GM23338 (cell line): ENCODE results near the gene PRSS48.

ENCODE experiments used
- CREB1 ChIP-seq: fragments of 250-450 bp; sonication (Bioruptor Pico); IDR thresholded peaks from 2 replicates; pipeline ENCODE4 v1.5.0; 2020; ENCODE audit warnings: low read depth, mild to moderate bottlenecking, moderate library complexity
- EZH2 ChIP-seq: fragments of 200-600 bp; sonication (generic); IDR thresholded peaks from one replicate; pipeline ENCODE4 v1.8.0; 2017; ENCODE audit warnings: antibody characterized with exemption, mild to moderate bottlenecking, low read depth; ENCODE audit not compliant: unreplicated experiment
- EZH2phosphoT487 ChIP-seq: fragments of 200-600 bp; sonication (generic); IDR thresholded peaks from one replicate; pipeline ENCODE4 v1.8.1; 2018; ENCODE audit warnings: antibody characterized with exemption; ENCODE audit not compliant: unreplicated experiment
- JUNB ChIP-seq: IDR thresholded peaks from one replicate; pipeline ENCODE4 v1.6.1; 2016; ENCODE audit warnings: antibody characterized with exemption; ENCODE audit not compliant: unreplicated experiment
- POLR2AphosphoS5 ChIP-seq: IDR thresholded peaks from 2 replicates; pipeline ENCODE4 v1.6.1; 2016; ENCODE audit warnings: antibody characterized with exemption, low read depth
- STAT1 ChIP-seq: IDR thresholded peaks from one replicate; pipeline ENCODE4 v1.6.1; 2016; ENCODE audit warnings: antibody characterized with exemption; ENCODE audit not compliant: unreplicated experiment
- ZNF331 ChIP-seq: fragments of 250-450 bp; sonication (Bioruptor Pico); IDR thresholded peaks from 2 replicates; pipeline ENCODE4 v1.5.0; 2020; ENCODE audit warnings: low read depth, mild to moderate bottlenecking, moderate library complexity
- TF ChIP-seq, protein P1 (sequence below), 2 experiments: fragments of 200-600 bp in 1 of 2; sonication (generic) in 1 of 2; conservative IDR thresholded peaks; 2 replicates each; pipeline versions ENCODE4 v1.5.1 to v1.6.1; 2016 to 2017; ENCODE audit warnings: antibody characterized with exemption in 2 of 2, low read depth in 2 of 2, mild to moderate bottlenecking in 2 of 2, moderate library complexity in 1 of 2
- TF ChIP-seq, protein P2 (sequence below): IDR thresholded peaks from 2 replicates; pipeline ENCODE4 v1.6.1; 2016; ENCODE audit warnings: antibody characterized with exemption
- TF ChIP-seq, protein P3 (sequence below): fragments of 250-450 bp; sonication (Bioruptor Pico); IDR thresholded peaks from 2 replicates; pipeline ENCODE4 v1.5.0; 2020; ENCODE audit warnings: mild to moderate bottlenecking, moderate library complexity

DNA sequence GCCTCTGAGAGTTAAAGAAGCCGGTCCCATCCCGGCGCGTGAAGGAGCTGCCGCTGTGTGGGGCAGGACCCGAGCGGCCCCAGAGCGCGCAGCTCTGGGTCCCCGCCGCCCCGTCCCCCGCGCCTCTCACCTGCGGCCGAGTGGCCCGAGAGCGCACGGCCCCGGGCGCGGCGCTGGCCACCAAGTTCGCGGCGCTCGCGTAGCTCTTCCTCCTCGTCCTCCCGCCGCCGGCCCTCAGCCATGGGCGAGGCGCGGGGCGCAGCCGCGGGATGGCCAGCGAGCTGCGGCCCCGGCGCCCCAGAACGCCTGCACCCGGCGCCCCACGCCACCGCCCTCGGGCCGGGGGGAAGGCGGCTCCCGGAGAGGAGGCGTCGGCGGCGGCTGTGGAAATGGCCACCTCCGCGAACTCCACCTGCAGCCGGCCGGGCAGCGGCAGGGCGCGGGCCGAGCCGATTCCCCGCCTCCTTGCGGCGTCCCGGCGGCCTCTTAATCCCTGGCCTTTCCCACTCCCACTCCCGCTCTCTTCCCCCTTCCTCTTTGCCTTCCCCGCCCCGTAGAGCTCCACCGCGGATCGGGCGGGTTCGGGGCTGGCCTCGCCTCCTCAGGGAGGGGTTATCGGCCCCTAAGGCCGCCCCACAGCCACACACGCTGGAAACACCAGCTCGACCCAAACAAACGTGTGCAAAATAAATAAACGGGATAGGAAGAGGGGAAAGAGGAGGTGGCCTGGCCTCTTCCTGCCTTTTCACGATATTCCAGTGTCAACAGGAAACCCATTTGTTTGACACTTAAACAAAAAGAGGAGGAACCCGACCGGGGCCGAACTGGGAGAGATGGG, 48.4 kb downstream of the PRSS48 start, which contains the start of gene SH3D19:
- TF ChIP-seq, protein P1, sequence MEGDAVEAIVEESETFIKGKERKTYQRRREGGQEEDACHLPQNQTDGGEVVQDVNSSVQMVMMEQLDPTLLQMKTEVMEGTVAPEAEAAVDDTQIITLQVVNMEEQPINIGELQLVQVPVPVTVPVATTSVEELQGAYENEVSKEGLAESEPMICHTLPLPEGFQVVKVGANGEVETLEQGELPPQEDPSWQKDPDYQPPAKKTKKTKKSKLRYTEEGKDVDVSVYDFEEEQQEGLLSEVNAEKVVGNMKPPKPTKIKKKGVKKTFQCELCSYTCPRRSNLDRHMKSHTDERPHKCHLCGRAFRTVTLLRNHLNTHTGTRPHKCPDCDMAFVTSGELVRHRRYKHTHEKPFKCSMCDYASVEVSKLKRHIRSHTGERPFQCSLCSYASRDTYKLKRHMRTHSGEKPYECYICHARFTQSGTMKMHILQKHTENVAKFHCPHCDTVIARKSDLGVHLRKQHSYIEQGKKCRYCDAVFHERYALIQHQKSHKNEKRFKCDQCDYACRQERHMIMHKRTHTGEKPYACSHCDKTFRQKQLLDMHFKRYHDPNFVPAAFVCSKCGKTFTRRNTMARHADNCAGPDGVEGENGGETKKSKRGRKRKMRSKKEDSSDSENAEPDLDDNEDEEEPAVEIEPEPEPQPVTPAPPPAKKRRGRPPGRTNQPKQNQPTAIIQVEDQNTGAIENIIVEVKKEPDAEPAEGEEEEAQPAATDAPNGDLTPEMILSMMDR (conservative IDR thresholded peaks at IDR 0.05; ENCODE audit: low read depth in 2 of 2) = no peak
- no peak for TF ChIP-seq EZH2
- TF ChIP-seq EZH2phosphoT487 = no peak
- TF ChIP-seq, protein P2, sequence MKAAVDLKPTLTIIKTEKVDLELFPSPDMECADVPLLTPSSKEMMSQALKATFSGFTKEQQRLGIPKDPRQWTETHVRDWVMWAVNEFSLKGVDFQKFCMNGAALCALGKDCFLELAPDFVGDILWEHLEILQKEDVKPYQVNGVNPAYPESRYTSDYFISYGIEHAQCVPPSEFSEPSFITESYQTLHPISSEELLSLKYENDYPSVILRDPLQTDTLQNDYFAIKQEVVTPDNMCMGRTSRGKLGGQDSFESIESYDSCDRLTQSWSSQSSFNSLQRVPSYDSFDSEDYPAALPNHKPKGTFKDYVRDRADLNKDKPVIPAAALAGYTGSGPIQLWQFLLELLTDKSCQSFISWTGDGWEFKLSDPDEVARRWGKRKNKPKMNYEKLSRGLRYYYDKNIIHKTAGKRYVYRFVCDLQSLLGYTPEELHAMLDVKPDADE = peak; percentile 65; the same call in 1 of the 2 replicates
- no peak for TF ChIP-seq STAT1
- 0 out of 2 replicates have a peak, but pooled peaks have one; percentile 64 for TF ChIP-seq POLR2AphosphoS5
- TF ChIP-seq JUNB = no peak
- TF ChIP-seq, protein P3, sequence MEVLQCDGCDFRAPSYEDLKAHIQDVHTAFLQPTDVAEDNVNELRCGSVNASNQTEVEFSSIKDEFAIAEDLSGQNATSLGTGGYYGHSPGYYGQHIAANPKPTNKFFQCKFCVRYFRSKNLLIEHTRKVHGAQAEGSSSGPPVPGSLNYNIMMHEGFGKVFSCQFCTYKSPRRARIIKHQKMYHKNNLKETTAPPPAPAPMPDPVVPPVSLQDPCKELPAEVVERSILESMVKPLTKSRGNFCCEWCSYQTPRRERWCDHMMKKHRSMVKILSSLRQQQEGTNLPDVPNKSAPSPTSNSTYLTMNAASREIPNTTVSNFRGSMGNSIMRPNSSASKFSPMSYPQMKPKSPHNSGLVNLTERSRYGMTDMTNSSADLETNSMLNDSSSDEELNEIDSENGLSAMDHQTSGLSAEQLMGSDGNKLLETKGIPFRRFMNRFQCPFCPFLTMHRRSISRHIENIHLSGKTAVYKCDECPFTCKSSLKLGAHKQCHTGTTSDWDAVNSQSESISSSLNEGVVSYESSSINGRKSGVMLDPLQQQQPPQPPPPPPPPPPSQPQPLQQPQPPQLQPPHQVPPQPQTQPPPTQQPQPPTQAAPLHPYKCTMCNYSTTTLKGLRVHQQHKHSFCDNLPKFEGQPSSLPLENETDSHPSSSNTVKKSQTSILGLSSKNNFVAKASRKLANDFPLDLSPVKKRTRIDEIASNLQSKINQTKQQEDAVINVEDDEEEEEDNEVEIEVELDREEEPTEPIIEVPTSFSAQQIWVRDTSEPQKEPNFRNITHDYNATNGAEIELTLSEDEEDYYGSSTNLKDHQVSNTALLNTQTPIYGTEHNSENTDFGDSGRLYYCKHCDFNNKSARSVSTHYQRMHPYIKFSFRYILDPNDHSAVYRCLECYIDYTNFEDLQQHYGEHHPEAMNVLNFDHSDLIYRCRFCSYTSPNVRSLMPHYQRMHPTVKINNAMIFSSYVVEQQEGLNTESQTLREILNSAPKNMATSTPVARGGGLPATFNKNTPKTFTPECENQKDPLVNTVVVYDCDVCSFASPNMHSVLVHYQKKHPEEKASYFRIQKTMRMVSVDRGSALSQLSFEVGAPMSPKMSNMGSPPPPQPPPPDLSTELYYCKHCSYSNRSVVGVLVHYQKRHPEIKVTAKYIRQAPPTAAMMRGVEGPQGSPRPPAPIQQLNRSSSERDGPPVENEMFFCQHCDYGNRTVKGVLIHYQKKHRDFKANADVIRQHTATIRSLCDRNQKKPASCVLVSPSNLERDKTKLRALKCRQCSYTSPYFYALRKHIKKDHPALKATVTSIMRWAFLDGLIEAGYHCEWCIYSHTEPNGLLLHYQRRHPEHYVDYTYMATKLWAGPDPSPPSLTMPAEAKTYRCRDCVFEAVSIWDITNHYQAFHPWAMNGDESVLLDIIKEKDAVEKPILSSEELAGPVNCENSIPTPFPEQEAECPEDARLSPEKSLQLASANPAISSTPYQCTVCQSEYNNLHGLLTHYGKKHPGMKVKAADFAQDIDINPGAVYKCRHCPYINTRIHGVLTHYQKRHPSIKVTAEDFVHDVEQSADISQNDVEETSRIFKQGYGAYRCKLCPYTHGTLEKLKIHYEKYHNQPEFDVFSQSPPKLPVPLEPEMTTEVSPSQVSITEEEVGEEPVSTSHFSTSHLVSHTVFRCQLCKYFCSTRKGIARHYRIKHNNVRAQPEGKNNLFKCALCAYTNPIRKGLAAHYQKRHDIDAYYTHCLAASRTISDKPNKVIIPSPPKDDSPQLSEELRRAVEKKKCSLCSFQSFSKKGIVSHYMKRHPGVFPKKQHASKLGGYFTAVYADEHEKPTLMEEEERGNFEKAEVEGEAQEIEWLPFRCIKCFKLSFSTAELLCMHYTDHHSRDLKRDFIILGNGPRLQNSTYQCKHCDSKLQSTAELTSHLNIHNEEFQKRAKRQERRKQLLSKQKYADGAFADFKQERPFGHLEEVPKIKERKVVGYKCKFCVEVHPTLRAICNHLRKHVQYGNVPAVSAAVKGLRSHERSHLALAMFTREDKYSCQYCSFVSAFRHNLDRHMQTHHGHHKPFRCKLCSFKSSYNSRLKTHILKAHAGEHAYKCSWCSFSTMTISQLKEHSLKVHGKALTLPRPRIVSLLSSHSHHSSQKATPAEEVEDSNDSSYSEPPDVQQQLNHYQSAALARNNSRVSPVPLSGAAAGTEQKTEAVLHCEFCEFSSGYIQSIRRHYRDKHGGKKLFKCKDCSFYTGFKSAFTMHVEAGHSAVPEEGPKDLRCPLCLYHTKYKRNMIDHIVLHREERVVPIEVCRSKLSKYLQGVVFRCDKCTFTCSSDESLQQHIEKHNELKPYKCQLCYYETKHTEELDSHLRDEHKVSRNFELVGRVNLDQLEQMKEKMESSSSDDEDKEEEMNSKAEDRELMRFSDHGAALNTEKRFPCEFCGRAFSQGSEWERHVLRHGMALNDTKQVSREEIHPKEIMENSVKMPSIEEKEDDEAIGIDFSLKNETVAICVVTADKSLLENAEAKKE (CRISPR knock-in tag) = no peak
- no peak for TF ChIP-seq ZNF331 (CRISPR knock-in tag)
- TF ChIP-seq CREB1 (CRISPR knock-in tag) = no peak
